ENCODE data around the gene FN3KRP. TPM values are rescaled to one million over a fixed set of nuclear protein-coding genes. Genes with fewer than 3 reads are reported as not detected.

The FN3KRP gene
- polyA plus RNA-seq, 3 donors = 16.5 to 24.8 (median 23.2) TPM

DNA sequence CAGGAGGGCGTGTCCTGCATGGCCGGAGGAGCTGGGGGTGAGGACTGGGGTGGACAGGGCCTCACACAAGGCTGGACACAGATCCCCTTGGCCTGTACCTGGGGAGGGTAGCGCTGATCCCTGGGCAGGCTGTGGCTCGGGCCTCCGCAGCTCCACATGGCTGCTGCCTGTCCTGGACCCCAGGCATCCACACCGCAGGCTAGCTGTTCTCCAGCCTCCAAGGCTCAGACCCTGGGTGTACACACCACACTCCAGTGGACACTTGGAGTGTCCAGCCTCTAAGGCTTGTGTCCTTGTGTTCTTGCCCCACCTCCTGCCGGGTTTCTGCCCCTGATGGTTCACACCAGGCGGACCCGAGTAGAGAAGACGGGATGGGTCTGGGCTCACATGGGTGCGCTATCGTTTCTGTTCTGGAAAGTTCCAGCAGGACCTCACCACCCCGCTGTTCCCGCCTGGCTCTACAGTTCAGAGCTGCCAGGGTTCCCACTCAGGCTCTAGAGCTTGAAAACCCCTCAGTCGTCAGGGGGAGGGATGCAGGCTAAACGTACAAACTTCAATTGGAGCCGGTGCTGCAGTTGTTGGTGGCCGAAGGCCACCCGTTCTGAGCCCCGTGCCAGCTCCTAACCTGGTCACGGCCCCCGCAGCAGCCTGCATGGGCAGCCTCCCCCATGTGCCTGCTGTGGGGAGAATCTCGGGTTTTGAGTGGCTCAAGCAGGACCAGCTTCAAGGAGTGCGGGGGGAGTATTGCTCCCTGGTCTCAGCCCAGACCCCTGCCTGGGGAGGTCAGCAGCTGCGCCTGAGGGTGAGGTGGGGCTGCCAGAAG, 6.6 kb upstream of the FN3KRP start:
- DNase-seq = no peak
- Histone ChIP-seq H3K9ac (ENCODE audit: insufficient read depth, low read length, poor library complexity, severe bottlenecking) (no peak overlapping the region), H3K9me3 (replicated peaks in 1 of 2; ENCODE audit: control insufficient read depth in 1 of 2, insufficient read depth in 1 of 2, low read length in 2 of 2) (no peaks in the 10 kb centered on the region), H3K79me2 (ENCODE audit: insufficient read depth, low read length) (no peaks in the 10 kb centered on the region), H3K36me3 (replicated peaks in 1 of 2; ENCODE audit: control insufficient read depth in 1 of 2, insufficient read depth in 2 of 2, low read length in 2 of 2) (no peaks in the 10 kb centered on the region), H2AFZ (ENCODE audit: insufficient read depth, low read depth, low read length, poor library complexity, severe bottlenecking) (no peak overlapping the region), H3K4me1 (ENCODE audit: control insufficient read depth in 1 of 2, insufficient read depth in 2 of 2, low read length in 2 of 2) (no peaks in the 10 kb centered on the region), H4K20me1 (ENCODE audit: insufficient read depth, low read length) (no peaks in the 10 kb centered on the region), H3K27ac (ENCODE audit: low read depth in 1 of 2, low read length in 2 of 2) (no peak overlapping the region), H3K4me3 (replicated peaks in 1 of 3; ENCODE audit: low read depth in 2 of 3, low read length in 3 of 3) (no peak overlapping the region), H3K4me2 (replicated peaks; ENCODE audit: extremely low read depth, low read length, poor library complexity, severe bottlenecking) (no peak overlapping the region), H3K27me3 (ENCODE audit: control insufficient read depth in 2 of 2, insufficient read depth in 2 of 2, low read length in 2 of 2) (no peaks in the 10 kb centered on the region)
- Mint-ChIP-seq H3K9me3 (peaks cover 0 to 2% (median 0%) of the 10 kb centered on the region in 7 donors), H3K4me3 (no peak overlapping the region), H3K27me3 (ENCODE audit: low read depth in 3 of 3) (peaks cover 0 to 6% (median 4%) of the 10 kb centered on the region in 3 donors), H3K36me3 (no peaks in the 10 kb centered on the region), H3K4me1 (peaks cover 4% of the 10 kb centered on the region), H3K27ac (no peak overlapping the region)
- TF ChIP-seq, protein P1, sequence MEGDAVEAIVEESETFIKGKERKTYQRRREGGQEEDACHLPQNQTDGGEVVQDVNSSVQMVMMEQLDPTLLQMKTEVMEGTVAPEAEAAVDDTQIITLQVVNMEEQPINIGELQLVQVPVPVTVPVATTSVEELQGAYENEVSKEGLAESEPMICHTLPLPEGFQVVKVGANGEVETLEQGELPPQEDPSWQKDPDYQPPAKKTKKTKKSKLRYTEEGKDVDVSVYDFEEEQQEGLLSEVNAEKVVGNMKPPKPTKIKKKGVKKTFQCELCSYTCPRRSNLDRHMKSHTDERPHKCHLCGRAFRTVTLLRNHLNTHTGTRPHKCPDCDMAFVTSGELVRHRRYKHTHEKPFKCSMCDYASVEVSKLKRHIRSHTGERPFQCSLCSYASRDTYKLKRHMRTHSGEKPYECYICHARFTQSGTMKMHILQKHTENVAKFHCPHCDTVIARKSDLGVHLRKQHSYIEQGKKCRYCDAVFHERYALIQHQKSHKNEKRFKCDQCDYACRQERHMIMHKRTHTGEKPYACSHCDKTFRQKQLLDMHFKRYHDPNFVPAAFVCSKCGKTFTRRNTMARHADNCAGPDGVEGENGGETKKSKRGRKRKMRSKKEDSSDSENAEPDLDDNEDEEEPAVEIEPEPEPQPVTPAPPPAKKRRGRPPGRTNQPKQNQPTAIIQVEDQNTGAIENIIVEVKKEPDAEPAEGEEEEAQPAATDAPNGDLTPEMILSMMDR (IDR thresholded peaks at IDR 0.05) = no peak
- WGBS (ENCODE audit: insufficient coverage) = 90% methylated on average over 23 of the region's 25 CpGs
- intact Hi-C loops (cut with micrococcal nuclease) = no loop called here

DNA sequence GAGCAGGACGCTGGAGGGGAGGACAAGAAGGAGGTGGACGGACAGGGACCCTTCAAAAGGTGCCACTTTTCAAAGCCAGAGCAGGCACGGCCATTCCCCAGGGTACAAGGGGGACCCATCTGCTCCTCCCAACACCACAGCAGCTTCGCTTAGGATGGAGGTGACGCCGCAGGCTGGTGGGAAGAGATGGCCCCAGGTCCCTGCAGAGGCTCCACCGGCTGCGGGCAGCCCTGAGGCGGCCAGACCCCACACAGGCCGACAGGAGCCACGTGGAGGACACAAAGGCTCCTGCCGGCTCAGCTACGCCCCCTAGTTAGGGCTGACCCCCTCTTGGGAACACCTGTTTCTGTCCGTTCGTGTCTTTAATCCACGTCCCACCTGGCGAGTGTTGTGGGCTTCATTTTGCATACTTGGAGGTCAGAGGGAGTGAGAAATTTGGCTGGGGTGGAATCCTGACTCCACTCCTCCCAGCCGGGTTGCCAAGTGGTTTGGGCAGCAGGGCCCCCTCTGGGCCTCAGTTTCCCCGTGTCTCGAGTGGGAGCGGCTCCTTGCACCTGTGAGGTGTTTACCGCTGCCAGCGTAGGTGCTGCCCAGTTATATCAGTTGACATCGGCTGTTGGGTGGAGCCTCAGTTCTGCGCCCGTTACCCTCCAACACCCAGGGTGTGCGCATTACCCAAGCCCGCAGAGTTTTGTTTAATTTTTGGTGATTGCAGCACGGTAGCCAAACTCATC, 5.8 kb upstream of the FN3KRP start:
- Mint-ChIP-seq H3K4me3 (no peak overlapping the region), H3K27ac (no peak overlapping the region), H3K9me3 (peaks cover 0 to 2% (median 0%) of the 10 kb centered on the region in 7 donors), H3K4me1 (peaks cover 5% of the 10 kb centered on the region), H3K27me3 (ENCODE audit: low read depth in 3 of 3) (peaks cover 1 to 11% (median 6%) of the 10 kb centered on the region in 3 donors), H3K36me3 (no peaks in the 10 kb centered on the region)
- Histone ChIP-seq H4K20me1 (ENCODE audit: insufficient read depth, low read length) (no peaks in the 10 kb centered on the region), H3K27ac (ENCODE audit: low read depth in 1 of 2, low read length in 2 of 2) (no peak overlapping the region), H3K4me2 (replicated peaks; ENCODE audit: extremely low read depth, low read length, poor library complexity, severe bottlenecking) (no peak overlapping the region), H3K79me2 (ENCODE audit: insufficient read depth, low read length) (no peaks in the 10 kb centered on the region), H3K9me3 (replicated peaks in 1 of 2; ENCODE audit: control insufficient read depth in 1 of 2, insufficient read depth in 1 of 2, low read length in 2 of 2) (no peaks in the 10 kb centered on the region), H3K4me3 (replicated peaks in 1 of 3; ENCODE audit: low read depth in 2 of 3, low read length in 3 of 3) (no peak overlapping the region), H3K4me1 (ENCODE audit: control insufficient read depth in 1 of 2, insufficient read depth in 2 of 2, low read length in 2 of 2) (peaks cover under 1% of the 10 kb centered on the region in 2 donors), H2AFZ (ENCODE audit: insufficient read depth, low read depth, low read length, poor library complexity, severe bottlenecking) (no peak overlapping the region), H3K9ac (ENCODE audit: insufficient read depth, low read length, poor library complexity, severe bottlenecking) (no peak overlapping the region), H3K36me3 (replicated peaks in 1 of 2; ENCODE audit: control insufficient read depth in 1 of 2, insufficient read depth in 2 of 2, low read length in 2 of 2) (no peaks in the 10 kb centered on the region), H3K27me3 (ENCODE audit: control insufficient read depth in 2 of 2, insufficient read depth in 2 of 2, low read length in 2 of 2) (no peaks in the 10 kb centered on the region)
- TF ChIP-seq, protein P1 (IDR thresholded peaks at IDR 0.05) = no peak
- intact Hi-C loops (cut with micrococcal nuclease) = no loop called here
- DNase-seq = no peak
- WGBS (ENCODE audit: insufficient coverage) = 78% methylated on average over 22 of the region's 29 CpGs

All from CD14-positive monocyte (primary cell).